ENCODE results near the gene ATP5MC2. TPM values are rescaled to one million over a fixed set of nuclear protein-coding genes. Genes with fewer than 3 reads are reported as not detected.
"Not testable (repeated sequence)": the region's sequence is repeated elsewhere in the genome, so short reads cannot be mapped to it uniquely, and the experiment has no call there.

The ATP5MC2 gene
- polyA plus RNA-seq, 2 of the 4 experiments (the other 2 are of a cell fraction): 402 to 540 TPM

DNA sequence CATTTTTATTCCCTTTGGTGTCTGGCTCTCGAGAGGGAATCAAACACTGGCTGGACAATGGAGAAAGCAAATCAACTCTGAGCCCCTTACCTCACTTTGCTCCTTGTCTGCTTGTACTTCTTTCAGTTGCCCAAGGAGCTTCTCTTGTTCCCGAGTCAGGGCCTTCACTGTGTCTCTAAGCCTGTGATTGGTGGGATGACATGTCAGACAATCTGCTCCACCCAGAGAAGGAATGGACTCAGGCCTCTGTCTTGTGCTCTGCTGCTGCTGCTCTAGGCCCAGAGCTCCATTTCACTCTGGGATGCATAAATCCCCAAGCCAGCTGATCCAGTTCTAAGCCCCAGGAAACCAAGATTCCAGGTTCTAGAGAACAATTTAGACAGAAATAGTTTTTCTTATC lies 43.8 kb upstream of the ATP5MC2 start:
- DNase-seq (ENCODE audit: low read depth in 1 of 2, low spot score in 1 of 2): peak in 1 of 2 experiments; percentile 36
- FAIRE-seq: no peak
- no peak overlapping the region for H3K4me3 ChIP-seq
- H3K4me1 ChIP-seq: no peaks in the 10 kb centered on the region
- no peak overlapping the region for H3K4me2 ChIP-seq
- ChIA-PET POLR2A (interaction anchor here (1.1 kb wide), 1 partner anchor 219 kb away, joined by 3 read pairs; the partner anchor contains the start of gene TARBP2), CTCF (interaction anchor here (1.1 to 20.4 kb wide), 4 partner anchors 8 to 25 kb away, joined by 3 to 447 read pairs (median 10); no protein-coding TSS in a partner anchor)
- ATAC-seq: peak in 1 of 2 experiments; percentile 71; a peak in 3 of 6 replicates
- TF ChIP-seq, protein P1, sequence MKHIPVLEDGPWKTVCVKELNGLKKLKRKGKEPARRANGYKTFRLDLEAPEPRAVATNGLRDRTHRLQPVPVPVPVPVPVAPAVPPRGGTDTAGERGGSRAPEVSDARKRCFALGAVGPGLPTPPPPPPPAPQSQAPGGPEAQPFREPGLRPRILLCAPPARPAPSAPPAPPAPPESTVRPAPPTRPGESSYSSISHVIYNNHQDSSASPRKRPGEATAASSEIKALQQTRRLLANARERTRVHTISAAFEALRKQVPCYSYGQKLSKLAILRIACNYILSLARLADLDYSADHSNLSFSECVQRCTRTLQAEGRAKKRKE (CRISPR knock-in tag; IDR thresholded peaks at IDR 0.05; ENCODE audit: low read depth): no peak
- TF ChIP-seq TFCP2L1 (CRISPR knock-in tag; IDR thresholded peaks at IDR 0.05) (no peak), EP300 (IDR thresholded peaks at IDR 0.05) (no peak), CHD2 (IDR thresholded peaks at IDR 0.05; ENCODE audit: low read length, partially characterized antibody) (no peak), RAD21 (conservative IDR thresholded peaks at IDR 0.05 in 1 of 2, IDR thresholded peaks at IDR 0.05 in 1 of 2) (no peak), CBX2 (IDR thresholded peaks at IDR 0.05; ENCODE audit: borderline replicate concordance, low read depth) (no peak), RFX5 (IDR thresholded peaks at IDR 0.05) (no peak), SMC3 (IDR thresholded peaks at IDR 0.05) (no peak), RNF2 (IDR thresholded peaks at IDR 0.05; ENCODE audit: borderline replicate concordance, low read depth) (no peak), HOXB13 (CRISPR knock-in tag; IDR thresholded peaks at IDR 0.05; ENCODE audit: low read depth) (no peak), NPAS2 (CRISPR knock-in tag; IDR thresholded peaks at IDR 0.05; ENCODE audit: borderline replicate concordance) (no peak), FOSB (CRISPR knock-in tag; IDR thresholded peaks at IDR 0.05) (no peak), PBX3 (IDR thresholded peaks at IDR 0.05) (no peak), POLR2A (IDR thresholded peaks at IDR 0.05; ENCODE audit: low read length) (no peak), MAZ (IDR thresholded peaks at IDR 0.05; ENCODE audit: borderline replicate concordance, low read depth, low read length) (no peak)
- TF ChIP-seq, protein P2, sequence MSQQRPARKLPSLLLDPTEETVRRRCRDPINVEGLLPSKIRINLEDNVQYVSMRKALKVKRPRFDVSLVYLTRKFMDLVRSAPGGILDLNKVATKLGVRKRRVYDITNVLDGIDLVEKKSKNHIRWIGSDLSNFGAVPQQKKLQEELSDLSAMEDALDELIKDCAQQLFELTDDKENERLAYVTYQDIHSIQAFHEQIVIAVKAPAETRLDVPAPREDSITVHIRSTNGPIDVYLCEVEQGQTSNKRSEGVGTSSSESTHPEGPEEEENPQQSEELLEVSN (IDR thresholded peaks at IDR 0.05; ENCODE audit: borderline replicate concordance, low read depth): no peak
- no peak overlapping the region for H3K27ac ChIP-seq
- 69% methylated on average over 2 of the region's 2 CpGs for WGBS (ENCODE audit: missing lambda C conversion rate)
- H3K9me3 ChIP-seq: no peaks in the 10 kb centered on the region

- WGBS (ENCODE audit: missing lambda C conversion rate): 91% methylated on average over 6 of the region's 6 CpGs
- ATAC-seq; H3K27ac ChIP-seq; H3K9me3 ChIP-seq; DNase-seq (ENCODE audit: low read depth in 1 of 2, low spot score in 1 of 2); POLR2A ChIA-PET; FAIRE-seq; H3K4me3 ChIP-seq; H3K4me2 ChIP-seq; H3K4me1 ChIP-seq: not testable (repeated sequence)
- CTCF ChIA-PET: interaction anchor here (0.7 to 20.4 kb wide), 4 partner anchors 16 to 46 kb away, joined by 3 to 447 read pairs (median 8); no protein-coding TSS in a partner anchor
Measured at GRCh38 chr12:53718567-53718966, 42.7 kb upstream of the ATP5MC2 start.

- Histone ChIP-seq H3K27ac (no peak overlapping the region), H3K4me1 (no peaks in the 10 kb centered on the region), H3K4me3 (no peak overlapping the region), H3K9me3 (no peaks in the 10 kb centered on the region), H3K4me2 (no peak overlapping the region)
- ChIA-PET CTCF (interaction anchor here (0.7 to 5.2 kb wide), 4 partner anchors 15 to 268 kb away, joined by 3 to 82 read pairs (median 30); partner anchors contain the start of gene HOXC10), POLR2A (no interaction called here)
- ATAC-seq: no peak
- FAIRE-seq: no peak
- WGBS (ENCODE audit: missing lambda C conversion rate): 79% methylated on average over 5 of the region's 5 CpGs
- TF ChIP-seq, protein P3, sequence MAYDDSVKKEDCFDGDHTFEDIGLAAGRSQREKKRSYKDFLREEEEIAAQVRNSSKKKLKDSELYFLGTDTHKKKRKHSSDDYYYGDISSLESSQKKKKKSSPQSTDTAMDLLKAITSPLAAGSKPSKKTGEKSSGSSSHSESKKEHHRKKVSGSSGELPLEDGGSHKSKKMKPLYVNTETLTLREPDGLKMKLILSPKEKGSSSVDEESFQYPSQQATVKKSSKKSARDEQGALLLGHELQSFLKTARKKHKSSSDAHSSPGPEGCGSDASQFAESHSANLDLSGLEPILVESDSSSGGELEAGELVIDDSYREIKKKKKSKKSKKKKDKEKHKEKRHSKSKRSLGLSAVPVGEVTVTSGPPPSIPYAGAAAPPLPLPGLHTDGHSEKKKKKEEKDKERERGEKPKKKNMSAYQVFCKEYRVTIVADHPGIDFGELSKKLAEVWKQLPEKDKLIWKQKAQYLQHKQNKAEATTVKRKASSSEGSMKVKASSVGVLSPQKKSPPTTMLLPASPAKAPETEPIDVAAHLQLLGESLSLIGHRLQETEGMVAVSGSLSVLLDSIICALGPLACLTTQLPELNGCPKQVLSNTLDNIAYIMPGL (CRISPR knock-in tag; IDR thresholded peaks at IDR 0.05; ENCODE audit: borderline replicate concordance): no peak
- TF ChIP-seq CBX8 (IDR thresholded peaks at IDR 0.05): no peak
- no peak for TF ChIP-seq USF2 (IDR thresholded peaks at IDR 0.05)
- TF ChIP-seq HES2 (IDR thresholded peaks at IDR 0.05): no peak
- no peak for TF ChIP-seq BHLHE40 (IDR thresholded peaks at IDR 0.05; ENCODE audit: low read depth, low read length)
- TF ChIP-seq ESRRA (IDR thresholded peaks at IDR 0.05; ENCODE audit: borderline replicate concordance, low read length): no peak
- TF ChIP-seq RNF2 (IDR thresholded peaks at IDR 0.05; ENCODE audit: borderline replicate concordance, low read depth): no peak
- no peak for TF ChIP-seq CEBPB (IDR thresholded peaks at IDR 0.05)
- TF ChIP-seq MAZ (IDR thresholded peaks at IDR 0.05; ENCODE audit: borderline replicate concordance, low read depth, low read length): no peak
- TF ChIP-seq ZFP36 (IDR thresholded peaks at IDR 0.05; ENCODE audit: borderline replicate concordance, partially characterized antibody): no peak
- no peak for TF ChIP-seq ZSCAN20 (CRISPR knock-in tag; IDR thresholded peaks at IDR 0.05)
- TF ChIP-seq RCOR1 (IDR thresholded peaks at IDR 0.05; ENCODE audit: low read depth, low read length): no peak
- no peak for TF ChIP-seq SMC3 (IDR thresholded peaks at IDR 0.05)
- no peak for TF ChIP-seq HOXB5 (CRISPR knock-in tag; IDR thresholded peaks at IDR 0.05)
- TF ChIP-seq RFX5 (IDR thresholded peaks at IDR 0.05): no peak
- TF ChIP-seq TFCP2L1 (CRISPR knock-in tag; IDR thresholded peaks at IDR 0.05): no peak
- TF ChIP-seq GATA3 (IDR thresholded peaks at IDR 0.05; ENCODE audit: borderline replicate concordance): no peak
- DNase-seq (ENCODE audit: low read depth in 1 of 2, low spot score in 1 of 2): no peak
Measured at GRCh38 chr12:53717319-53717718, 41.4 kb upstream of the ATP5MC2 start.

All from A549 (cell line).